Measurements from ENCODE around the gene PEX3.
"Not testable (repeated sequence)": the region's sequence is repeated elsewhere in the genome, so short reads cannot be mapped to it uniquely, and the experiment has no call there.

Gene PEX3

DNA sequence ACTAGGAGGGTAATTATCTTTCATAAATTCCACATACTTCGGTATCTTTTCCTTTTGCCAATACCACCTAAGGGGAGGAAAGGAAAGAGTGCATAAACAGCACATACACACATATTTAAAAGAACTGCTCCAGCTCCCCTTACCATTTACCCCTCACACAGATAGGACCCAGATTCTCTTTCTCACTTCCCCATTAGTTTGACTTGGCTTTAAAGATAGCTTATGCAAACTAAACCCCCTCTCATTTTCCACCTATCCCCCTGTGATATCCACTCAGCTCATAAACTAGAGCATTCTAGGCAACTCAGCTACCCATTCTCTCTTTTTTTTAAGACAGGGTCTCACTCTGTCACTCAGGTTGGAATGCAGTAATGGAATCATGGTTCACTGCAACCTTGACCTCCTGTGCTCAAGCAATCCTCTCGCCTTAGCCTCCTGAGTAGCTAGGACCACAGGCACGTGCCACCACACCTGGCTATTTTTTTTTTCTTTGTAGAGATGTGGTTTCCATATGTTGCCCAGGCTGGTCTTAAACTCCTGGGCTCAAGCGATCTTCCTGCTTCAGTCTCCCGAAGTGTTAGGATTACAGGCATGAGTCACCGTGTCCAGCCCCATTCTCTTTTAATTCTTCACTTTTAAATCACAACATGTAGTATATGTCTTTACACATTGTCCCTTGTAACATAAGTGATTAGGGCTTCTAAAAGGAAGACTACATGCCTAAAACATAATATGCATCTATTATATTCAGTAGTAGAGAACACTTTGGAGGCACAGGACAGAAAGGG, 56.9 kb downstream of the PEX3 start:
- no peak for DNase-seq

DNA sequence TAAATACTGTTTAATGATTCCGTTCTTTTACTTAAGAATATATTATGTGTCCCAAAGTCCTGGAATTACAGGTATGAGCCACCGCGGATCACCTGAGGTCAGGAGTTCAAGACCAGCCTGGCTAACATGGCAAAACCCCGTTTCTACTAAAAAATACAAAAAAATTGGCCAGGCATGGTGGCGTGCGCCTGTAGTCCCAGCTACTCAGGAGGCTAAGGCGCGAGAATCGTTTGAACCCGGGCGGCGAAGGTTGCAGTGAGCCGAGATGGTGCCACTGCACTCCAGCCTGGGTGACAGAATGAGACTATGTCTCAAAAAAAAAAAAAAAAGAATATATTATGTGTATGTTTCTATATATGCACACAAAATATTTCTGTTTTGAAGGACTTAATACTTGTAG, 59.7 kb downstream of the PEX3 start:
- DNase-seq: not testable (repeated sequence)

GRCh38 chr6:143510991-143511891, 60.6 kb downstream of the PEX3 start, which contains the start of gene FUCA2:
Gene FUCA2, minus strand, starts transcription at chr6:143511720. Its CDS starts 86 bp downstream, at chr6:143511634.
- DNase-seq: peak; percentile 46

- DNase-seq: no peak
Observed at GRCh38 chr6:143513410-143513809, 62.8 kb downstream of the PEX3 start.

GRCh38 chr6:143515061-143515760, 64.6 kb downstream of the PEX3 start:
- no peak for DNase-seq

DNA sequence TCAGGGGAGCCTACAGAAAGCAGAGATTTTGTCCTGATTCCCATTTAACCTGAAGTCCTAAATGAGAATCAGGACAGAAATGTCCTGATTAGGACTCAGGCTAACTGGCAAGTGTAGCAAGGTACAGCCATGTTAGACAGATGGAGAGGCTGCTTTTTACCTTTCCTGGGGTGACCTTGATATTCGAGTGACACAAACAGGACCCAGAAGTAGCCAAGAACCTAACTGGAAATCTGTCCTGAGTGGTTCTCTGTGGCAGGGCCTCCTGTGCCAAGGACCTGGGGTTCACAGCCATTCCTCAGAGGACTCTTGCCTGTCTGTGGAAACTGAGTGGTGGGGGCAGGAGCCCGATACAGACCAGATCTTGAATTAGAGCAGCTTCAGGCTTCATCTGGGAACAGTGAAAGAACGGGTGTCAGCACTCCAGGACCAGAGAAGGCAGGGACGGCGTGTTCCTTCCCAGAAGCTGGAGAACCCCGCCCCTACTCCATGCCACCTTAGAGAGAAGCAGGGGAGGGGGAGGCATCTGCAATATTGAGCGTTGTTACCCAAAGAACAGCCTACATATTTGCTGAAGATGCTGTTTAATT, 65.3 kb downstream of the PEX3 start:
- DNase-seq: no peak

DNA sequence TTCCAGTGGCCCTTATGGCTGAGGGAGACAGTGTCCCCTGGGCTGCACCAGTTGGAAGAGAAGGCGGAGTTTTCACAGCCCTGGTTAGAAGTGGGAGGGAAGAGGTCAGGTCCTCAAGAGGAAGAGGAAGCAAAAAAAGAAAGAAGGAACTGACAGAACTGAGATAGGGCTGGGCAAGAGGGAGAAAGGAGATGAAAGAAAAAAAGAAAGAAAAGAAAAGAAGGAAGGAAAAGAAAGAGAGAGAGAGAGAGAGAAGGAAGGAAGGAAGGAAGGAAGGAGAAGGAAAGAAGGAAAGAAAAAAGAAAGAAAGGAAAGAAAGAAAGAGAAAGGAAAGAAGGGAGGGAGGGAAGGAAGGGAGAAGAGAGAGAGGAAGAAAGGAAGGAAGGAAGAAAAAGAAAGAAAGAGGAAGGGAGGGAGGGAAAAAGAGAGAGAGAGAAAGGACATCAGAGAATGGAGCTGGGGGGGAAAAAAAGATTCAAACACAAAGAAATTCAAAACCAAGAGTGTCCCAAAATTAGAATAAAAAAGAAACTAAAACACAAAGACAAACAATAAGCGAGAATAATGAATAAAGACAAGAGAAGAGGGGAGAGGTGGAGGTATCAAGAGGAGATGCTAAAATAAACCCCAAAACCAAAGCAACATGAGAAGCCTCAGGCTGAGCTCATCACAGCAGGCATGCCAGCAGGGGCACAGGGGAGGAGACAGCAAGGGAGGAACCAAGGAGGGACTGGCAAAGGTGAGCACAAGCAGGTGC, 66.3 kb downstream of the PEX3 start:
- no peak for DNase-seq

DNA sequence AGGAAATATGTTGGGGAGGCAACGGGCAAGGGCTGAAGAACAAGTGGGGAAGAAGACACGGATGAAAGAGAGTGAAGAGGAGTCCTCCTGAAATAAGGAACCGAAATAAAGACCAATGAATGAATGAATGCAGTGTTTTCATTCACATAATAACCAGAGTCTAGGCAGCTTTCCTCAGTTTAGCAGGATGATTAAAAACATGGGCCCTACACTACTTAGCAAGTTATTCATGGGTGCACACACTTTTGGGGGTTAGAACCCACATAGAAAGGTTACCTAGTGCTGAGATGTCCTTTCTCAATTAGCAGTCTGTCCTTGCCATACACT, 66.8 kb downstream of the PEX3 start:
- no peak for DNase-seq

- no peak for DNase-seq
Observed at GRCh38 chr6:143522039-143522600, 71.5 kb downstream of the PEX3 start.

DNA sequence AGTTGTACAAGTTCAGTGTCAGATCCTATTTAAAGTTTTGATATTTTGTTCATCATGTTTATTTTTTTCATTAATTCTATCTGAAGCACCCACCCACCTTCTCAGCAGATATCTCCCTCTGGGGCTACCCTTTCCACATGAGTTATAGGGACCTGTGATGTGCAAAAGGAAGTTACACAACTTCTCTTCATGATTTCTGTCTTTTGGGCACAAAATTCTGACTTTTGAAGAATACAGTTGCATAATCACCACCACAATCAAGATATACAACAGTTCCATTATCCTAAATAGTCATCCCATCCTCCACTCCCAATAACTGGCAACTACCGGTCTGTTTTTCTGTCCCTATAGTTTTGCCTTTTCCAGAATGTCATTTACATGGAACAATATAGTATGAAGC, 74.8 kb downstream of the PEX3 start:
- no peak for DNase-seq

GRCh38 chr6:143527677-143528076, 77.1 kb downstream of the PEX3 start:
- DNase-seq: no peak

- no peak for DNase-seq
Observed at GRCh38 chr6:143528164-143528811, 77.7 kb downstream of the PEX3 start.

GRCh38 chr6:143529095-143529494, 78.5 kb downstream of the PEX3 start:
- DNase-seq: no peak

- DNase-seq: no peak
Observed at GRCh38 chr6:143531720-143532499, 81.3 kb downstream of the PEX3 start.

DNA sequence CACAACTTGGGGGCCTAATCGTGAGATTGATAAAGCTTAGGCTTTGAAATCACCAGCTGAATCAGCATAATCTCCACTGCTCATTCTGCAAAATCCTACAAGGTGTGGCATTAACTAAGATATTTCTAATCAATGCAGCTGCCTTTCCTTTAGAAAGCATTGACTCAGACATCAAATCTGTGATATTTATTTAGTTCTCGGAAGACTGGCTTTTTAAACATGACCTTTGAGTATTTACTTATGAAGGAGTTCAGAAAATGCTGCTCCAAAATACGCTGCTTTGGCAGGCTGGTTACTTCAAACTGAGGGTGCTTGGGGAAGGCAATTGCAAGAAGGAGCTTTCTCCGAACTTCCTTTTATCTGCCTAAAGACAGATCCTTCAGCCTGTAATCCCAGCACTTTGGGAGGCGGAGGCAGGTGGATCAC, 84.6 kb downstream of the PEX3 start:
- no peak for DNase-seq

- DNase-seq: no peak
Observed at GRCh38 chr6:143536461-143536865, 85.9 kb downstream of the PEX3 start.

DNA sequence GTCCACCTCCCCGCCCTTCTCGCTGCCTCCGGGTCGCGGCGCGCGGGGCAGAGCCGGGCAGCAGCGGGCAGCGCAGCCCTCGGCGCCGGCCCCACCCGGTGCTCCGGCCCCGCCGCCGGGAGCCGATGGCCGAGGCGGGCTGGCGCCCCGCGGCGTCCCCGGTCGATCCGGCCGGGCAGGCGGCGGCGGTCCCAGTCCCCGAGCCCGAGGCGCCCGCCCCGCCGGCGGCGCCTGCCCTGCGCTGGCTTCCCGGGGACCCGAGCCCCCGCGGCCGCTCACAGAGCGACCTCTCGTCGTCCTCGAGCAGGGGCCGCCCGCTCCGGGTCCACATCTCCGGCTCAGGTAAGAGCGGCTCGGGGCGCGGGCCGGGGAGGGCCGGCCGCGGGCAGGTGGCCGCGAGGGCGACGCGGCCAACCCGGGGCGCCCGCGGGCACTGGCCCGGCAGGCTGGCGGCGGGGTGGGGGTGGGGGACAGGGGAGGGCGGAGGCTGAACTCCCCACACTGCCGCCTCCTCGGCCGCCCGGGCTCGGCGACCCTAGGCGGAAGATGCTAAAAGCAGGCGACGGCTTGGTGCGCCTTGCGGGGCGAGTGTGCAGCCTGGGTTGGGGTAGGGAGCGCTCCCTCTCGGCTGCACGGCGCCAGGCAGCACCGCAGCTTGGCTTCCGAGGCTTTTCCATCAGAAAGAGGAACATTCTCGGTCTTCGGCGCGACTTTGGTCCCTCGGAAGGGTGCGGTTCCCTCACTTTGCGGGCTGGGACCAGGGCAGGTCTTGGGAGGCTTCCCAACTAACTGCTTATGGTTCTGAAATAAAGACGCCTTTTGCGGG, 86.5 kb downstream of the PEX3 start:
- peak; percentile 63 for DNase-seq

DNA sequence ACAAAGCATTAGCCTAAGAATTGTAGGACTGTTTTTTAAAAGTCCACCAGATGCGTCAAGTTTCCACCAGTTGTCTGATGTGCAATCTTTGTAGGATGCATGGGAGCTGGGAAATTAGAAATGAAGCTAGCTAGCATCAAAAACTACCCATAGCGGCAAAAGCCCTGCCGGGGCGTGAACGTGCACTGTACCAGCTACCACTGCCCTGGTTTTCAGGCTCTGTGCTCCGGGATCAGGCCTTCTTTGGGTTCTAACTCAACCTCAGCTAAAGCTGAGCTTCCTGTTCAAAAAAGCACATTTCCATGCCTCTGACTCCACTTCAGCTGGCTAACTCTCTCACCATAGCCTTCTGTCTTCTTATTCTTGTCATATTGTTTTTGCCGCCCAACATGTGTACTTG, 87.8 kb downstream of the PEX3 start:
- no peak for DNase-seq

GRCh38 chr6:143539106-143539505, 88.5 kb downstream of the PEX3 start:
- no peak for DNase-seq

GRCh38 chr6:143539734-143540133, 89.1 kb downstream of the PEX3 start:
- DNase-seq: no peak
